ENCODE measurements around the gene CCL20.

DNA sequence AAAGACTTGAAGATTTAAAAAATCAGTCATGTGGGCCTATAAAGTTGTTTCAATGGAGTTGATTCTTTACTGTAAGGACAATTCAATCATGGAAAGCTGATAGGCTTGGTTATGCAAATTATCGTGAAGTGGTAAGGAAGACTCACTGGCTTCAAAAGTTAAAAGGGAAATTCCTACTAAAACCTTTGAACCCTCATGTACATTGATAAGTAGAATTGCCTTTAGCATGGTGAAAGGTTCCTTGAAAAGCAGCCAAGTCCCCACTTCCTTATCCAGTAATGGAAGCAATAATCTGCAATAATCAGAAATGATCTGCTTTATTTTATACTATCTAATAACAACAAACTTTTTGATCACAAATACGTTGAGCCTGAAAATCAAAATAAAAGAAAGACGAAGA, 14.4 kb upstream of the CCL20 start:
- TF ChIP-seq POLR2A (IDR thresholded peaks at IDR 0.05): no peak
- TF ChIP-seq, protein P1, sequence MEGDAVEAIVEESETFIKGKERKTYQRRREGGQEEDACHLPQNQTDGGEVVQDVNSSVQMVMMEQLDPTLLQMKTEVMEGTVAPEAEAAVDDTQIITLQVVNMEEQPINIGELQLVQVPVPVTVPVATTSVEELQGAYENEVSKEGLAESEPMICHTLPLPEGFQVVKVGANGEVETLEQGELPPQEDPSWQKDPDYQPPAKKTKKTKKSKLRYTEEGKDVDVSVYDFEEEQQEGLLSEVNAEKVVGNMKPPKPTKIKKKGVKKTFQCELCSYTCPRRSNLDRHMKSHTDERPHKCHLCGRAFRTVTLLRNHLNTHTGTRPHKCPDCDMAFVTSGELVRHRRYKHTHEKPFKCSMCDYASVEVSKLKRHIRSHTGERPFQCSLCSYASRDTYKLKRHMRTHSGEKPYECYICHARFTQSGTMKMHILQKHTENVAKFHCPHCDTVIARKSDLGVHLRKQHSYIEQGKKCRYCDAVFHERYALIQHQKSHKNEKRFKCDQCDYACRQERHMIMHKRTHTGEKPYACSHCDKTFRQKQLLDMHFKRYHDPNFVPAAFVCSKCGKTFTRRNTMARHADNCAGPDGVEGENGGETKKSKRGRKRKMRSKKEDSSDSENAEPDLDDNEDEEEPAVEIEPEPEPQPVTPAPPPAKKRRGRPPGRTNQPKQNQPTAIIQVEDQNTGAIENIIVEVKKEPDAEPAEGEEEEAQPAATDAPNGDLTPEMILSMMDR (IDR thresholded peaks at IDR 0.05): no peak

Data from lower leg skin (tissue), 3 donors.